Measurements from ENCODE around the gene DISC1.

DISC1 gene

DNA sequence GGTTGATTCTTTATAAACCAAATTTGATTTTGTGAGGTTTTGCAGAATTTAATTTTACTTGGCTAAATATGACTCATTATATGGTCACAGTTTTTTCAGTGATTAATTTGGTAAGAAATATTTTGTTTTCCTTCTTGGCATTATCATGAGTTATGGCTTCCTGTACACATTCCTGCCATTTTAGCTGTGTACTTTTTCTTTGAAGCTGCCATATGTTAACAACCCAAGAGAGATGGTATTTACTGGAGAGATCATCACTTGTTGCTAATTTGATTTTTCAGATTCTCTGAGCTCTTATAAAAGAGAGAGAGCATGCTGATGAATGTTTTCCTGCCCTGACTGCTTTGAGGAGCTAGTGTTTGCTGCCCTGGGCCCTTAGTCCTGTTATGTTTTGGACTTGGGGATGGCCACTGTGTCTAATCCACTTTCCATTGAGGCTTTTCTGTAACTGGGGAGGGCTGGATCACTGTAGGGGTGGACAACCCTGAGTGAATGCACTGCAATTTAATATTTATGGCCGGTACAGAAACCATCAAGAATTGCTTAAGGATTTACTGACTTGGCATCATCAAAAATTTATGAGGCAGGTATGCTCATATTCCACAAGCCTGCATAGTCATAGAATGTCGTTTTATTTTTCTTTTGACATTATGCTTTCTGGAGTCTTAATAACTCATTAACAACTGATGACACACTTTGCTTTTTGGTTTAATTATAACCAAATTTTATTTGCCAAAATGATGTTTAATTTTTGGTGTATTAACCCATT lies 200.9 kb downstream of the DISC1 start:
- no peak for DNase-seq

DNA sequence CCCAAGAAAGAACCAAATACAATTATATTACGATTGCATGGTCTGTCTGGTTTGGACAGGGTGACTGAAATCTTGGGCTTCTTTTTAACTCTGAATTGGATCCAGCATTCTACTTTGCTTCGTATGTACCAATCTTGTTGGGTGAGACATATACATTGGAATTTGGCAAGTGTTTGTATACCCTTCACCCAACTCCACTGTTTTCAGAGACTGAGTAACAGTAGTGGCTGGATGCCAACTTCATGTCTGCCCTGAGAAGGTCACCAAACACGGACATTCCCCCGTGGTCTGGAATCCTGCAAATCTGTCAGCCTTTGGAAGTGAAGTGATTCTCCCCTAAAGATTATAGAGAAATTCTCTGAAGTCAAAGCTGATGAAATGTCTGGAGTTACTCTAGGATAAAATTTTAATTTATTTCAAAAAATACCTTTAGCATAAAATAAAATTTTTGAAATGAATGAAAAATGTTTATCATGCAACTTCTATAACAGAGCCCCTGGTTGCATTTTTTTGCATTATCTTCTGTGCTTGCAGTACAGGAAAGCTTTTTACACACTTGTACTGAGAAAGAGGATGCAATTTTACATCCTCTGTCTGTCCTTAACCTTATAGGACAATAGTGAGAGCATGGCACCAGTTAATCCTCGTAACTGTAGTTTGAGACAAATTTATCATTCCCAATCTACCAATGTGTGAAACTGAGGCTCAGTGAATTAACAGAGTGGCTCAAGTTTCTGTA lies 201.8 kb downstream of the DISC1 start:
- DNase-seq, result no peak

DNA sequence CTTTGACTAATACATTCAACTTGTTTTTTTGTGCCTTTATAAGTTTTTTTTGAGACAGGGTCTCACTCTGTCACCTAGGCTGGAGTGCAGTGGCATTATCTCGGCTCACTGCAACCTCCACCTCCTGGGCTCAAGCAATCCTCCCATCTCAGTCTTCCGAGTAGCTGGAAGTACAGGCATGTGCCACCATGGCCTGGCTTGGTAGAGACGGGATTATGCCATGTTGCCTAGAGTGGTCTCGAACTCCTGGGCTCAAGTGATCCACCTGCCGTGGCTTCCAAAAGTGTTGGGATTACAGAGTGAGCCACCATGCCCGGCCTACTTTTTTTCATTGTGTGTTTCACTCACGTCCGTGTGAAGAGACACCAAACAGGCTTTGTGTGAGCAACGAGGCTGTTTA lies 202.7 kb downstream of the DISC1 start:
- DNase-seq, result no peak

DNA sequence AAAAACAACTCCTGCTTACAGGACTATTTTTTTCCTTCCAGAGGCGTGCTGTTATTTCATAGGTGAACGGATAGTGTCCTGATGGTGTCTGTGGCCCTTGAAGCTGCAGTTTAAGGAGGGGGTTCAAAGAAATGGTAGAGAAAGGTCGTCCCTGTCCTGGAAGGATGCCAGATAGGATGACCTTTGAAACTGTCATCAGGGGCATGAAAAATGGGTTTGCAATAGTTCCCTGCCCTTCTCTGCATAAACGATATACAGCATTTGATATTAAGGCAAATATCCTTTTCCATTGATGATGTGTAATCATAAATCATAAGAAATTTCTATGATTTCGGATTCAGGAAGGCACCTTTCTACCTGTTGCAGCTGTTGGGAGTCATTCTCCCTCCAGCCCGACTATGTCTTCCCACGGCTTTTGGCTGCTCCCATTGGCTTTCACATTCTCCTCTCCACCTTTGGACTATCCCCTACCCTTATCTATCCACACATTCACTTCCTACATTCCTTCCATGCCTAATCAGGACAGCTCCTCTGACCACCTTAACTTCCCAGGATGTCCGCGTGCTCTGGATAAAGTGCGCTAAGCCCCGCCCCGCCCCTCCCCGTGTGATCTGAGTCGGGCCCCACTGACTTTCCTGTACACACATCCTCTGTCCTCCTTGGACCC lies 209.8 kb downstream of the DISC1 start:
- DNase-seq, result no peak

DNA sequence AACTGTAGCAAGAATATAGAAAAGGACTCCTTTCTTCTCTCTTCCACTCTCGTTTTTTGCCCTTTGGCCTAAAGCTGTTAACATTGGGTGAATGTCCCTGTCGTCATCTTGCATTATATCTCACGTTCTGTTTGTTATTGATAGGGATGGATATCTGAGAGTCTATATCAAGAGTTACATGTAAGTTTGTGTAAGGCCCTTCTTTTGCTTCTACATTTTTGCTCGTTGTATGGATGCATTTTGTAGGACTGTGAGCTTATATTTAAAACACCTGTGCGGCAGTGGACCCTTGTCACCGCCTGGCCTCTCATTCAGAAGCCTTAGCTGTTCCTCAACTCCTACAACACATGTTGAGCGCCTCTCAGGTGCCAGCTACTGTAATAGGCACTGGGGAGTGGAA lies 211.9 kb downstream of the DISC1 start:
- no peak for DNase-seq

DNA sequence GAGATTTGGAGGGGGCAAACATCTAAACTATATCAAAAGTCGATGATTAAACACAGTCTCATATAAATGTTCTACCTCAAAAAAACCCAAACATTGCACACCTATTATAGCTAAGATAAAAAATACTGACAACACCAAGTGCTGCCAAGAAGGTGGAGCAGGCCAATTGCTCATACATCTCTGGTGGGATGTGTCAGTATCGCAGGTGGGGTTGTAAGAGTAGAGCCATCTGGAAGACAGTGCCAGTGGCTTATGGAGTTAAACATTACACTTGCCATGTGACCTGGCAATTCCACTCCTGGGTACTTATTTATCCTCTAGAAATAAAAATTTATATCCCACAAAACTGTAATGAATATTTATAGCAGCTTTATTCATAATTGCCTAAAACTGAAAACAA lies 213.4 kb downstream of the DISC1 start:
- no peak for DNase-seq

DNA sequence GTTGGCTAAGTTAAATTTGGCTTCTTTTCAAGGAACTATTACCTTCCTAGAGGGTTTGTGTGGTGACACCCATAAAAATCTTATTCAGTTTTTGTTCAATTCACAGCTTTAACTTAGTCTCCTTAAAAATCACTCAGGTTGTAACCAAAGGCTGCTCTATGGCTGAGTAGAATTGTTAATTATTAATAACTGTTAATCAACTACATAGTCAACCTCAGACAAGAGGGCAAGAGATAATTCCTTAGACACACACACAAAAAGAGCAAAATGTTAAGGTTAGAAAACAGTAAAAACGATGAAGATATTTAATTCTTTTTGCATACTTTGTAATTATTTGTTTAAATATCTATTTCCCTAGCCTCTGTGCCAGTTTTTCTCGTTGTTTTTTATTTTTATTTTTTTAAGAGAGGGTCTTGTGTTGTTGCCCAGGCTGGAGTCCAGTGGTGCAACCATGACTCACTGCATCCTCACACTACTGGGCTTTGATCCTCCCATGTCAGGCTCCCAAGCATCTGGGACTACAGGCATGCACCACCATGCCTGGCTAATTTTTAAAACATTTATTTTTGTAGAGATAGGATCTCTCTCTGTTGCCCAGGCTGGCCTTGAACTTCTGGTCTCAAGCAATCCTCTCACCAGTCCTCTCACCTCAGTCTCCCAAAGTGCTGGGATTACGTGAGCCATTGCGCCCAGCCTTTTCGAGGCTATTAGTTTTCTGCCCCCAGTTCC lies 215.2 kb downstream of the DISC1 start:
- no peak for DNase-seq

DNA sequence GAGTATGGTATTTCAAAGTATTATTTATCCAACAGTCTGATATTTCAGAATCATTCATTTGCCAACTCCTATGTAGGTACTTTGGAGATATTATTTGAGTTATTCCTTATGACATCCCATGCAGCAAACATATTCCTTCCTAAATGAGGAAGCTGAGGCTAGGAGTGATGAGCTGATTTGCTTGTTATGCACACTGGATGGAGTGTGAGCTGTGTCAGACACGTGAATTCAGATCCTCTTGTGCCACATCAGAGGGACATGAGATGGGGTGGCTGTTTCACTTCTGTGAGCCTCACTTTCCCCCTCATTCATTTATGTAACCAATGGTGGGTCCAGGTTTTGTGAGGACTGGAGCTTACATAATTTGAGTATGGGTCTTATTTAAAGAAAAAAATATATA lies 215.9 kb downstream of the DISC1 start:
- no peak for DNase-seq

DNA sequence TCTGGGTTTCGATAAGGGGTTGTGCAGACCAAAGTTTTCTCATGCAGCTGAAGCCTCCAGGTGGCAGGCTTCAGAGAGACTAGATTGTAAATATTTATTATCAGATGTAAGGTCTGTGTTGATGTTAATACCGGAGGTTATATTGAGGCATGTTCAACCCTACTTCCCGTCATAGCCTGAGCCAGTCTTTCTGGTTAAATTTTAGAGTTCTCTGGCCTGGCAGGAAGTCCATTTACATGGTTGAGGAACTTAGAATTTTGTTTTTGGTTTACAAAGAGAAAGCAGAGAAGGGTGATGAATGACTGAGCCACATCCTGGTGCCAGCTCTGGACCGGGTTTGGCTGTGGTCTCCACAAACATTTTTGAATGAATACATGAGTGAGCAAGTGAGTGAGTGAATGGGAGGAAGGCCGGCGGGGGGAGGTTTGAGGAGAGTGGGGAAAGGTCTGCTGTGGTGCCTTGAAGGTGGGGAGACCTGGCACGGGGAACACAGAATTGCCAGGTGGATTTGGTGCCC lies 218.5 kb downstream of the DISC1 start:
- DNase-seq, result no peak

DNA sequence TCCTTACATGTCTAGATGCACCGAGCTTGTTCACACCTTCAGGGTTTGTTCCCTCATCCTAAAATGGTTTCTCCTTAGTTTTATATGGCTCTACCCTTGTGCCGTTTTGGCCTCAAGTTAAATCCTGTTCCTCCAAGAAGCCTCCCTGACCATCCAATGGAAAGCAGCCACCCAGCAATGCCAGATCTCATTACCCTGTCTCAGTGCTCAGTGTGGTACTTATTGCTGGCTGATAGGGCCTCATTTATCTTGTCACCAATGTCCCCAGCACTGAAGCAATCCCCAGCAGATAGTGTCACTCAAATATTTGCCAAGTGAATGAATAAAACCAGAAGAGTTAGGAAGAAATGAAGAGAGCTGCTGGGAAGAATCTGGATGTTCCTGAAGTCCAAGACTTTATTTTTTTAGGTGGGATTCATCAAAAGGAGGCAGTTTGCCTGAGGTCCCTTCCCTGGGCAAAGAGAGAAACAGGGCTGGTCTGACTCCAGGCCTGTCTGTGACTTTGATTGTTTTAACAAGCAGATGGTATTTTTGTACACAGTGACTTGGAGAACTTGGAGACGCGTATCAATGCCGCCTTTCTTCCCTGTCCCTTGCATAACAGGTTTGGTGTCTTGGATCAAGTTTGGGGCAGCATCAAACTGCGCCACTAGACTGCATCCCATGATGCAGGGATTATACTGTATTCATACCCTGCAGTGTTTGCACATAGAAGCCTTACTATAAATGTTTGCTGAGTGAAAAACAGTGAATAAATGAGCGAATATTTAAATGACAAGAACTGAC lies 221.2 kb downstream of the DISC1 start:
- no peak for DNase-seq

DNA sequence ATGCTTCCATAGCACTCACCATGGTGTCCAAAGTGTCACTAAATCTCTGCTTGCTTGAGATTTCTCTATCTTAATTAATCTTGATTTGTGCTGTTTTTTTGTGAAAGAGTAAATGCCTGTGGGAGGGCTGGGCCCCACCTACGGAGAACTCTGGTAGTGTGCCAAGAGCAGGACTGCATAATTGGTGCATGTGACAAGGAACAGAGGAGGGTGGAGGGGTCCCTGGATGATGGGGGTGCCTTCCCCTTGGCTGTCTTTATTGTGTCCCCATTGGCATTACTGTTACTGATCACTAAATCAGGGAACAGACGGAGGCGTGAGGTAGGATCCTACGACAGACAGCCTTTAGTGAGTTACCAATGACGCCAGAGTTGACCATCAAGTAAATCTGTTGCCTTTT lies 223.4 kb downstream of the DISC1 start:
- no peak for DNase-seq

DNA sequence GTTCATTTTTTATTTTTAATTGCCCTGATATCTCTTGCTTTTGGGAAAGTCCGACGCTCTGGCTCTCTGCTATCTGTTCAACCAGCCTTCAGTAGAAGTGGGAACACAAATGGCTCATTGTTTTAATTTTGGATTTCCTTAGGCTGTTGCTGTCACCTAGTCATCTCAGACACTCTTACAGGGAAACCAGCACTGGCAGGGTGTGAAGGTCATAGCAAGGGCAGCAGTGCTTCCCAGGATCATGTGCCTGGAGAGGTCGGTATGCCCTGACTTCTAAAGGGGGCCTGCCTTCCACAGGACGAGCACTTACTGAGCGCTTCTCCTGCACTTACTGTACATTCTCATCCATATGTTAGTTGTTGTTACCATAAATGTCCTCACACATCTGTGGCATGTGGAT lies 224.2 kb downstream of the DISC1 start:
- no peak for DNase-seq

DNA sequence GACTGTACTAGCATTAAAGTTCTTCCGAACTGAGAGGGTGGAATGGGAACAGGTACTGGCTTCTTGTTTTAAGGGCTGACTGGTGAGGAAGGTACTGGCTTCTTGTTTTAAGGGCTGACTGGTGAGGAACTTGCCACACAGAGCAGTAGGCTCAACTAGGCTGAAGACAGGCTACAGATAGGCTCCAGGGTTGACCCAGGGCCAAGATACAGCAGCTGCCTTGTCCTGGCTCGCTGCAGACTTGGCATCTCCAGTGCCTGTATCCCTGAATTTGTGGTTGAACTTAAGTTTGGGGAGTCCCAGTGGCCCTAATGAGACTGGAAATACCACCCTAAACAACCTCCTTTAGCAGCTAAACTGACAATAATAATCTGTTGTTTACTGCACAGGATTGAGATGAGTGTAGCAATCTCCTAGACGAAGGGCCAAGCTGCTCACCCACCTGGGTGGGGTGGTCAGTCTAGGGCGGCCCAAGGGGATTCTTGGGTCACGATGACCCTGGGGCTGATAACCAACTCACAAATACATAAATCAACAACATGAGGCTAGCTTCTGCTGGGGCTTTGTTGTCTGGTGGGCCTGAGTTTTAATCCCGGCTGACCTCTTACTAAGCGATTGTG lies 227.1 kb downstream of the DISC1 start:
- no peak for DNase-seq

DNA sequence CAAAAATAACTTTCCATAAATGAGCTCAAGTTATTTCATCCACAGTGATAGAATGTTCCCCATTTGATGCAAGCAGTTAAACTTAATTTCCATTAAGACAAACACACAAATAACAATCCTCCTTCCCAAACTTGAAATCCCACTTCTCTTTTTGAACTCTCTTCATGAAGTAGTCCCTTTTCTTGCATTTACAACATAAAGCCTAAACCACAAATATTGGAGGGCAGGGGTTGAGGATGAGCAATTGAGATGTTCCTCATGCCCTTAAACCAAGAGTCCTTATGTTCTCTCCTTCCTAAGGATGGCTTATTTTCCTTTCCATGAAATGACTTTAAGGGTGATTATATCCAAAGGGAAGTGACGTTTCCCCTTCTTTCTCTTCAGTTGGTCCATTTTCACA lies 228.8 kb downstream of the DISC1 start:
- DNase-seq, result no peak

DNA sequence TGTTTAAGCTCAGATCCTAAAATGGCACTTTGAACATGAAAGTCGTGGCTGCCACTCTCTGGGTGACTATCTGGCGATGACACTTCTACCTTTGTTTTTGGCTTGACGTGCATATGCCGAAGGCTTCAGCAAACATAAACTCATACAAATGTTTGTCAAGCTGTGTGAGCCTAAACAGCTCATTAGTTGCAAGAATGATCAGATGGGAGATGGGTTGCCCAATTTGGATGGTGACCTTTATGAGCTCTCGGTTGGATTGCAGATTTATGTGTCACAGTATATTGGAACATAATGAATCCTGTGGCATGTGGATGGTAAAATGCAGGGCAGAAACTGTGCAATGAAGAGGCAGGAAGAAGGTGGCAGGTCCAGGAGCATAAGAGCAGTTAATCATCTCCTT lies 229.3 kb downstream of the DISC1 start:
- DNase-seq, result no peak

DNA sequence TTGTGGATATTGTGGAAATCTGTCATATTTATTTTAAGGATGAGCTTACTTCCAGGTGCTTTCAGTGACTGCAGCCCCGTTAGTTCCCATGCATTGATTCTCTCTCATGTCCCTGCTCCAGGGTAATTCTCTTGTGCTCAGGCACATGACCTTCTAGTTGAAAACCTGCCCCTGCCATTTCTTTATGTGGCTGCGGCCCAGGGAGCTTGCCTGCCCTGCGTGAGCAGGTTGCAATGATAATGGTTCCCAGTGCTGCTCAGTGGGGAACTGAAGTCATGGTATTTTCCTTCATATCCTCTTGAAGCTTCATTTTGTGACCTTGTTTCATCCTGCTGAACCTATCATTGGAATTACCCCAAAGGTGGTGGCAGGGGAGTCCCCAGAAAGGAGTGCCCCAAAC lies 229.8 kb downstream of the DISC1 start:
- no peak for DNase-seq

DNA sequence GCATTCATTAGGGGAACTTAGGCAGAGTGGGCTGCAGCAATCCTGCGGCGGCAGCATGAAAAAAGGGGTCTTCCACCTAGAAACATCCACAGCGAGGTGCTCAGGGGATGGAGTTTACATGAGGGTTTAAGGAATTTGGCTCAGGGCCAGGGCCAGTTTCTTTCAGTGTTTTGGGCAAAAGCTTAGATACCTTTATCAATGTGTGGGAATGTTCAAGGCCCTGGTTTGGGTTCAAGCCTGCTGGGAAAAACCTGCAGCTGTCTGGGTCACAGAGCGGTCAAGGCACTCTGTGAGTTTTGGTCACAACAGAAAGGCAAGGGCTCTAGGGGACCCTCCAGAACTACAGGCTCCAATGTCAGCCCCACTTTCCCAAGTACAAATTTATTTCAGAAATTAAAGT lies 230.3 kb downstream of the DISC1 start:
- DNase-seq, result no peak

DNA sequence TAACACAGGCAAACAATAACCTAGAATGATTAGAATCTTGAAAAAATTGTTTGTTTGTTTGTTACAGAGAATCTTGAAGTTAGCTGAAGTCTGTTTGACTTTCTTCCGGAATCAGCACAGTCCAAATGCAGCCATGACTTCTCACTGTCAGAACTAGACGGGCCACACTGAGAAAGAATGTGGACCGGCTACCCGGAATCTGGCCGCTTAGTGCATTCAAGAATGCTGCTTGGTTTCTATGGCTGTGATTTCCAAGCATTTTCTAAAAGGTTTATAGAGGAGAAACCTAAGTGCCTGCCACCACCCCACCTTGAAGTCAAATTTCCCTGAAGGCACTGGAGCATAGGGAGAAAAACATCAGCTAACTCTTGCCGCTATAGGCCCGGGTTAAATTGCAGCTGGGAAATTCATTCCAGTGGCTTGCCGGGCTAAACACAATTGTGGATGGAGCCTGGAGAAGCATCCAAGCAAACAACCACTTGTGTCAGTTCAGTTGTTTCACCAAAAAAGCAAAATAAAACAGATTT lies 231.1 kb downstream of the DISC1 start:
- no peak for DNase-seq

DNA sequence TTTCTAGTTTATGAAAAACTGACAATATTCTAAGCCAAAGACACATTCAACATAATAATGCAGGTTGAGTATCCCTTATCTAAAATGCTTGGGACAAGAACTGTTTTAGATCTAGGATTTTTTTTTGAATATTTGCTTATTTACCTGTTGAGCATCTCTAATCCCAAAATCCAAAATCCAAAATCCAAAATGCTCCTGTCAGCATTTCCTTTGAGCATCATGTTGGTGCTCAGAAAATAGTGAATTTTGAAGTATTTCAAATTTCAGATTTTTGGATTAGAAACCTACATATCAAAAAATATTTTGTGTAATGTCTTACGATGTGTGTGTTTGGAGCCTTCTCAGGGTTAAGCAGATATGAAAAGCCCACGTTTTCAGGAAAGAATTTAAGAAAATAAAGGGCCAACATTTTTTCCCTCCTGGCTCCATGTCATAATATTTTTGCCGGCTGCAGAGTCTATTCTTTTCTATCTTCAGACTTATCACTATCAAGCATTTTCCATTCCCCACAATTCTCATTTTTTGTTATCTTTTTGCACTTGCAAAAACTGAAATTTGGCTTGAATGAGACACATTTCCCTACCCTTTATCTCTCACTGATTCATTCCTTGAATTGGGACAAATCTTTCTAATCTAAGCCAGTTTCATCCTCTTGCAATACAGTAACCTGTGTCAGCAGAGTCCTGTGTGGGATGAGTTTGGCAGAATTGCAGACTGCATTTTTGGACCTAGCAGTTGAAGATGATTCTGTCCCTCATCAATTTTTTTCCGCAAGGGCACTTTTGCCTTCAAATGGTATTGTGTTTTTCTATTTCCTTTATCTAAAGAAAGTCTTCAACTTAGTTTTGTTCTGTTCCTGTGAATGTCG lies 233.9 kb downstream of the DISC1 start:
- DNase-seq, result no peak

Data from stimulated activated CD4-positive, alpha-beta T cell treated with anti-CD3 and anti-CD28 coated beads, Interleukin-15, amount 100 ng/mL, for 24 hours (primary cell).